Hepatocyte (in vitro differentiated cells): ENCODE data around the gene PRSS3.

Source experiments
- EZH2phosphoT487 ChIP-seq: fragments of 200-600 bp; sonication (generic); IDR thresholded peaks from one replicate; pipeline ENCODE4 v1.6.1; 2018; ENCODE audit warnings: antibody characterized with exemption, mild to moderate bottlenecking, low read depth, moderate library complexity; ENCODE audit not compliant: unreplicated experiment, severe bottlenecking
- TF ChIP-seq, protein P1 (sequence below): fragments of 200-600 bp; sonication (generic); IDR thresholded peaks from 2 replicates; pipeline ENCODE4 v1.5.1; 2016; ENCODE audit warnings: antibody characterized with exemption, mild to moderate bottlenecking; ENCODE audit not compliant: poor library complexity

DNA sequence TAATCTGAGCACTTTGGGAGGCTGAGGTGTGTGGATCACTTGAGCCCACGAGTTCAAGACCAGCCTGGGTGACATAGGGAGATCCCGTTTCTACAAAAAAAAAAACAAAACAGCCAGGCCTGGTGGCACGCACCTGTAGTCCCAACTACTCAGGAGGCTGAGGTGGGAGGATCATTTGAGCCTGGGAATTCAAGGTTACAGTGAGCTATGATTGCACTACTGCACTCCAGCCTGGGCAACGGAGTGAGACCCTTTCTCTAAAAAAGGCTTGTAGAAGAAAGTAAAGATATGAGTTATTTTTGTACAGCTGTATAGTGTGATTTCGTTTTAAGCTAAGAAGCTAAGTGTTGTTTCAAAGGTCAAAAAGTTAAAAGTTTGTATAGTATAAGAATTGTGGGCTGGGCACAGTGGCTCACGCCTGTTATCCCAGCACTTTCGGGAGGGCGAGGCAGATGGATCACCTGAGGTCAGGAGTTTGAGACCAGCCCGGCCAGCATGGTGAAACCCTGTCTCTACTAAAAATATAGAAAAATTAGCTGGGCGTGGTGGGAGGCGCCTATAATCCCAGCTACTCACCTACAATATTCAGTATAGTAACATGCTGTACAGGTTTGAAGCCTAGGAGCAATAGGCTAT, 40.4 kb downstream of the PRSS3 start:
- TF ChIP-seq, protein P1, sequence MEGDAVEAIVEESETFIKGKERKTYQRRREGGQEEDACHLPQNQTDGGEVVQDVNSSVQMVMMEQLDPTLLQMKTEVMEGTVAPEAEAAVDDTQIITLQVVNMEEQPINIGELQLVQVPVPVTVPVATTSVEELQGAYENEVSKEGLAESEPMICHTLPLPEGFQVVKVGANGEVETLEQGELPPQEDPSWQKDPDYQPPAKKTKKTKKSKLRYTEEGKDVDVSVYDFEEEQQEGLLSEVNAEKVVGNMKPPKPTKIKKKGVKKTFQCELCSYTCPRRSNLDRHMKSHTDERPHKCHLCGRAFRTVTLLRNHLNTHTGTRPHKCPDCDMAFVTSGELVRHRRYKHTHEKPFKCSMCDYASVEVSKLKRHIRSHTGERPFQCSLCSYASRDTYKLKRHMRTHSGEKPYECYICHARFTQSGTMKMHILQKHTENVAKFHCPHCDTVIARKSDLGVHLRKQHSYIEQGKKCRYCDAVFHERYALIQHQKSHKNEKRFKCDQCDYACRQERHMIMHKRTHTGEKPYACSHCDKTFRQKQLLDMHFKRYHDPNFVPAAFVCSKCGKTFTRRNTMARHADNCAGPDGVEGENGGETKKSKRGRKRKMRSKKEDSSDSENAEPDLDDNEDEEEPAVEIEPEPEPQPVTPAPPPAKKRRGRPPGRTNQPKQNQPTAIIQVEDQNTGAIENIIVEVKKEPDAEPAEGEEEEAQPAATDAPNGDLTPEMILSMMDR = no peak
- no peak for TF ChIP-seq EZH2phosphoT487
